ENCODE results near the gene ANKS1A. TPM values are rescaled to one million over a fixed set of nuclear protein-coding genes. Genes with fewer than 3 reads are reported as not detected.

The ANKS1A gene
- total RNA-seq, 1 experiment from 2014 or later = 35.0 TPM

GRCh38 chr6:35068644-35069043, 179.6 kb downstream of the ANKS1A start:
- POLR2A ChIA-PET = no interaction called here
- TF ChIP-seq ZNF138 (CRISPR knock-in tag; conservative IDR thresholded peaks at IDR 0.05) (0 out of 2 replicates have a peak, but pooled peaks have one; percentile 2), ESRRA (CRISPR knock-in tag; IDR thresholded peaks at IDR 0.05; ENCODE audit: borderline replicate concordance) (no peak), PRDM15 (CRISPR knock-in tag; IDR thresholded peaks at IDR 0.05) (peak; percentile 84)
- ATAC-seq (no peak), DNase-seq (ENCODE audit: low spot score) (no peak)
- CTCF ChIA-PET = interaction anchor here (0.7 to 2.6 kb wide), 5 partner anchors 18 to 111 kb away, joined by 3 to 11 read pairs (median 4); no protein-coding TSS in a partner anchor
- H3K36me3 Mint-ChIP-seq = peaks cover 4% of the 10 kb centered on the region
- no peaks in the 10 kb centered on the region for H3K27me3 Mint-ChIP-seq (ENCODE audit: low read depth)
- H3K27ac Mint-ChIP-seq = peak overlapping the region; percentile 95
- H3K9me3 Mint-ChIP-seq = no peaks in the 10 kb centered on the region
- peaks cover 39% of the 10 kb centered on the region for H3K4me1 Mint-ChIP-seq
- H3K4me3 Mint-ChIP-seq = no peak overlapping the region

- ATAC-seq = no peak
- H3K9me3 Mint-ChIP-seq = no peaks in the 10 kb centered on the region
- DNase-seq (ENCODE audit: low spot score) = no peak
- peaks cover 37% of the 10 kb centered on the region for H3K4me1 Mint-ChIP-seq
- H3K4me3 Mint-ChIP-seq = no peak overlapping the region
- no peak for TF ChIP-seq ZNF532 (CRISPR knock-in tag; IDR thresholded peaks at IDR 0.05; ENCODE audit: borderline replicate concordance)
- no peak for TF ChIP-seq EMX1 (CRISPR knock-in tag; IDR thresholded peaks at IDR 0.05)
- peaks cover 7% of the 10 kb centered on the region for H3K36me3 Mint-ChIP-seq
- no peak overlapping the region for H3K27ac Mint-ChIP-seq
- H3K27me3 Mint-ChIP-seq (ENCODE audit: low read depth) = no peaks in the 10 kb centered on the region
- ChIA-PET POLR2A (no interaction called here), CTCF (interaction anchor here (0.7 to 2.6 kb wide), 6 partner anchors 18 to 172 kb away, joined by 3 to 11 read pairs (median 4); no protein-coding TSS in a partner anchor)
These were observed 180.2 kb downstream of the ANKS1A start for GRCh38 chr6:35069262-35069661.

GRCh38 chr6:35070111-35070510, 181.1 kb downstream of the ANKS1A start:
- Mint-ChIP-seq H3K36me3 (peaks cover 7% of the 10 kb centered on the region), H3K9me3 (no peaks in the 10 kb centered on the region)
- POLR2A ChIA-PET = no interaction called here

More at GRCh38 chr6:35070111-35070510, 181.1 kb downstream of the ANKS1A start:
- H3K27me3 Mint-ChIP-seq (ENCODE audit: low read depth) = no peaks in the 10 kb centered on the region
- peaks cover 37% of the 10 kb centered on the region for H3K4me1 Mint-ChIP-seq
- H3K4me3 Mint-ChIP-seq = no peak overlapping the region
- TF ChIP-seq ZNF396 (CRISPR knock-in tag; IDR thresholded peaks at IDR 0.05; ENCODE audit: borderline replicate concordance) = no peak
- peak; percentile 52 for TF ChIP-seq PRDM15 (CRISPR knock-in tag; IDR thresholded peaks at IDR 0.05)
- TF ChIP-seq E2F4 (CRISPR knock-in tag; IDR thresholded peaks at IDR 0.05; ENCODE audit: borderline replicate concordance, low read depth) = no peak
- CTCF ChIA-PET = interaction anchor here (0.6 to 2.6 kb wide), 7 partner anchors 21 to 1054 kb away, joined by 3 to 11 read pairs (median 4); no protein-coding TSS in a partner anchor
- DNase-seq (ENCODE audit: low spot score) = no peak
- ATAC-seq = no peak; the same call in 1 of the 2 replicates
- no peak overlapping the region; the same call in 1 of the 2 replicates for H3K27ac Mint-ChIP-seq

All from WTC11 (cell line).